Activated T-helper 1 cell treated with anti-CD3 and anti-CD28 coated beads, Interleukin-12 subunit alpha, Interleukin-12 subunit beta, Interleukin-2, Interleukin-4 antibody, amounts not matched to agents 30 ng/mL and 10 ng/mL and 1 ng/mL, durations not matched to agents 14 hours and 24 hours and 36 hours (primary cell): ENCODE data around the gene TYSND1. TPM values are rescaled to one million over a fixed set of nuclear protein-coding genes. Genes with fewer than 3 reads are reported as not detected.
"Not testable (repeated sequence)": the region's sequence is repeated elsewhere in the genome, so short reads cannot be mapped to it uniquely, and the experiment has no call there.

Source experiments
- DNase-seq: peaks from one replicate; pipeline ENCODE4 v3.0.0; 2021; ENCODE audit warnings: low spot score
- H3K27ac Mint-ChIP-seq: one replicate; pipeline ENCODE4 v1.8.0; 2021; ENCODE audit warnings: mild to moderate bottlenecking, mixed read lengths
- H3K27me3 Mint-ChIP-seq: one replicate; pipeline ENCODE4 v1.8.0; 2022; ENCODE audit warnings: mild to moderate bottlenecking, moderate library complexity, mixed read lengths; ENCODE audit not compliant: insufficient read depth
- H3K36me3 Mint-ChIP-seq: one replicate; pipeline ENCODE4 v1.8.0; 2021; ENCODE audit warnings: low read depth, mixed read lengths
- H3K4me1 Mint-ChIP-seq: one replicate; pipeline ENCODE4 v1.8.0; 2021; ENCODE audit warnings: low read depth, mixed read lengths
- H3K4me3 Mint-ChIP-seq: one replicate; pipeline ENCODE4 v1.8.0; 2021; ENCODE audit warnings: mild to moderate bottlenecking, moderate library complexity, mixed read lengths
- H3K9me3 Mint-ChIP-seq: one replicate; pipeline ENCODE4 v1.8.0; 2021; ENCODE audit warnings: mixed read lengths
- intact Hi-C: fragments of 100-400 bp; cut with micrococcal nuclease; formaldehyde crosslinking; loops from one replicate; pipeline ENCODE4 v1.15.1; 2024
- total RNA-seq: library from RNA; stranded (reverse); gene quantifications from 2 replicates; pipeline ENCODE4 v1.2.3, GENCODE V29; 2022

Gene TYSND1
- total RNA-seq, 1 donor from 2014 or later = 12.7 TPM

DNA sequence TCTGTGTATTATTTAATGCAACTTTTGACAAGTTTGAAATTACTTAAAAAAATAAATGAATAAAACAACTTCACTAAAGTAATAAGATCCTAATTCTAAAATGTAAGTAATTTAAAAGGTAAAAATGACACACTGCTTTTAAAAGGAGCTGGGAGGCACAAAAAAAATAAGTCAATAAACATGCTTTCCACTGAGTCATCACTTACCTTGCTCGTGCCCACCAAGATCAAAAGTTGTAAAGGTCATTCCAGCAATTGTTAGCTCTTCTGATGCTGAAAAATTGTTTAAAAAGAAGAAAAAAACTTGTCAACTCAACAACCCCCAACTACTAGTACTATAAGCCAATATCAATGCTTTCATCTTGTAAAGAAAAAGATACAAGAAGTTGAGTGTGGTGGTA, 14.3 kb upstream of the TYSND1 start:
- no peaks in the 10 kb centered on the region for H3K27me3 Mint-ChIP-seq
- no peak overlapping the region for H3K4me3 Mint-ChIP-seq
- H3K4me1 Mint-ChIP-seq = peaks cover 56% of the 10 kb centered on the region
- intact Hi-C loops = loop anchor here (5.0 kb wide), 3 partner anchors 37 to 1073 kb away; partner anchors contain the start of gene SRGN
- DNase-seq = no peak
- peaks cover 57% of the 10 kb centered on the region for H3K36me3 Mint-ChIP-seq
- H3K27ac Mint-ChIP-seq = no peak overlapping the region
- H3K9me3 Mint-ChIP-seq = no peaks in the 10 kb centered on the region

DNA sequence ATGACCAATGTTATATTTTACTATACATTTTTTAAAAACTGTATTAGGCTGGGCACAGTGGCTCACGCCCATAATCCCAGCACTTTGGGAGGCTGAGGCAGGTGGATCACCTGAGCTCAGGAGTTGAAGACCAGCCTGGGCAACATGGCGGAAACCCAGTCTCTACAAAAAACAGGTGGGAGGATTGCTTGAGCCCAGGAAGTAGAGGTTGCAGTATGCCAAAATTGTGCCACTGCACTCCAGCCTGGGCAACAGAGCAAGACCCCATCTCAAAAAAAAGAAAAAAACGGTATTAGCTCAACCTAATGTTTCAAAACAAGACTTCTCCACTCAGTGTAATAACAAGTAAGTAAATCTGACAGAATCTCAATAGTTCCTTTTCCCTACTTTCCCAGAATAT, 12.9 kb upstream of the TYSND1 start:
- DNase-seq, H3K9me3 Mint-ChIP-seq, H3K27me3 Mint-ChIP-seq, H3K27ac Mint-ChIP-seq, H3K4me3 Mint-ChIP-seq, intact Hi-C loops: not testable (repeated sequence)
- Mint-ChIP-seq H3K36me3 (peaks cover 65% of the 10 kb centered on the region), H3K4me1 (peaks cover 54% of the 10 kb centered on the region)

DNA sequence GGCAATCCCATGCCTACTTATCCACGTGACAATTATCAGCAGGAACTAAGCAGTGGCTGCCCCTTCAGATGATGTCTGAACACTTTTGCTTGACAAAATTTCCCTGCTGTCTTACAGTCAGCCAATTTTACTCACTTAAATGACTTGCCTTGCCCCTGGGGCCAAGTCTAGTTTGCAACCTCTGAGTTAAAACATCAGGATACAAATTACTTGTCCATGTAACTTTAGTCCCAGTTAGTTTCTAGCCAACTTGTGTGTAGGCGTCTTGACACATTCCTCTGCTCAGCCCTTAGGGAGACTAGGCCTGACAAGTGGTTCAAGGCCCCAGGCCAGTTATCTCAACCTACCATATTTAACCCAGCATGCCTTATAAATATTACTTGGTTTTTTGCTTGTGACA, 11.6 kb upstream of the TYSND1 start:
- H3K4me3 Mint-ChIP-seq = no peak overlapping the region
- H3K27ac Mint-ChIP-seq = no peak overlapping the region
- H3K36me3 Mint-ChIP-seq = peaks cover 65% of the 10 kb centered on the region
- H3K27me3 Mint-ChIP-seq = no peaks in the 10 kb centered on the region
- intact Hi-C loops = no loop called here
- H3K9me3 Mint-ChIP-seq = no peaks in the 10 kb centered on the region
- no peak for DNase-seq
- peaks cover 42% of the 10 kb centered on the region for H3K4me1 Mint-ChIP-seq

DNA sequence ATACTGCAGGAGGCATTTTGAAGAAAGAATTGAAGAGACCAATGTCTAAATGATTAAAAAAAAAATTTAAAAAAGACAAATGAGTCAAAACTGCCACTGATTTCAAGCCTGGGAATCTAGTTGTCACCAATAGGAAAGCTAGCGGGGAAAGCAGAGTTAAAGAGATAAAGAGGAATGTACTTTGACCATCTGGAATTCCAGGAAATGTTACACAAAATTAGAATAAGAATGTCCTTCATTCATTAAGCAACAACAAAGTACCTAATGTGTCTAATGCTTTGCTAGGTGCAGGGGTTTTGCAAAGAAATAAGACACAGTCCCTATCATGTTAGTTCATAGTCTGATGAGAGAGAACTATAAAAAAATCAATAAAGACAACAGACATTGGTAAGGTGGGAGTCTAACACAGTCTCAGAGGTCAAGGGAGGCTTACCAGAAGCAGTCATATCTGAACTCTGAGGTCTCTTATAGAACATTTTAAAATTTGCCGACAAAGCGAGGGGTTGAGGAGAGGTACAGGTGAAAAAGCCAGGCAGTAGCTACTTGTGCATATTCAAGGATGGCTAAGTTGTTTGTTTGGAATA, 8.8 kb upstream of the TYSND1 start:
- Mint-ChIP-seq H3K4me1 (peaks cover 14% of the 10 kb centered on the region), H3K27me3 (no peaks in the 10 kb centered on the region), H3K4me3 (no peak overlapping the region), H3K27ac (no peak overlapping the region), H3K36me3 (peaks cover 62% of the 10 kb centered on the region), H3K9me3 (no peaks in the 10 kb centered on the region)
- DNase-seq = no peak
- intact Hi-C loops = no loop called here

DNA sequence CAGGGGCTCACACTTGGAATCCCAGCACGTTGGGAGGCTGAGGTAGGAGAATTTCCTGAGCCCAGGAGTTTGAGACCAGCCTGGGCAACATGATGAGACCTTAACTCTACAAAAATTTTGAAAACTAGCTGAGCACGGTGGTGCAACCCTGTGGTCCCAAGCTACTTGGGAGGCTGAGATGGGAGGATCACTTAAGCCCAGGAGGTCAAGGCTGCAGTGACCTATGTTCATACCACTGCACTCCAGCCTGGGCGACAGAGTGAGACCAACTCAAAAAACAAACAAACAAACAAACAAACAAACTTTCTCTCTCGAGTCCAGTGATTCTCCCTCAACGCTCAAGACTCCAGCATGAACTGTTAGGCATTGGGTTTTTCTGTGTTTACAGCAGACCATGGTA, 2.0 kb upstream of the TYSND1 start:
- intact Hi-C loops = loop anchor here (5.0 kb wide), 1 partner anchor 429 kb away; no protein-coding TSS in a partner anchor
- Mint-ChIP-seq H3K27me3 (no peaks in the 10 kb centered on the region), H3K36me3 (peaks cover 27% of the 10 kb centered on the region), H3K27ac (no peak overlapping the region), H3K9me3 (no peaks in the 10 kb centered on the region), H3K4me3 (no peak overlapping the region), H3K4me1 (peaks cover 8% of the 10 kb centered on the region)
- no peak for DNase-seq

DNA sequence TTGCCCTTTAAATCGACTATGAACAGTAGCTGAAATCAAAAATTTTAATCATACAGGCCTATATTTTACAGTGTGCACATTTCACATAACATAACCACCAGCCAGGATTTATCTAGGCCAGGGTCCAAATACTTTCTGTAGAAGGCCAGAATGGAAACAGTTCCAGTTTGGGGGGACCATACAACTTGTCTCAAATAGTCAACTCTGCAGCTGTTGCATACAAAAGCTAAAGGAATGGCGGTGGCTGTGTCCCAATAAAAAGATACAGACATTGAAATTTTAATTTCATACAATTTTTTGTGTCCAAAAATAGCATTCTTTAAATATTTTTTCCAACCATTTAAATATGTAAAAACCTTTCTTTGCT, 742 bp upstream of the TYSND1 start:
- no peak for DNase-seq
- H3K36me3 Mint-ChIP-seq = peaks cover 19% of the 10 kb centered on the region
- H3K27me3 Mint-ChIP-seq = no peaks in the 10 kb centered on the region
- H3K4me1 Mint-ChIP-seq = peaks cover 8% of the 10 kb centered on the region
- intact Hi-C loops = loop anchor here (2.0 to 5.0 kb wide), 3 partner anchors 54 to 430 kb away; no protein-coding TSS in a partner anchor
- H3K4me3 Mint-ChIP-seq = peak overlapping the region; percentile 80
- H3K27ac Mint-ChIP-seq = peak overlapping the region; percentile 76
- no peaks in the 10 kb centered on the region for H3K9me3 Mint-ChIP-seq

DNA sequence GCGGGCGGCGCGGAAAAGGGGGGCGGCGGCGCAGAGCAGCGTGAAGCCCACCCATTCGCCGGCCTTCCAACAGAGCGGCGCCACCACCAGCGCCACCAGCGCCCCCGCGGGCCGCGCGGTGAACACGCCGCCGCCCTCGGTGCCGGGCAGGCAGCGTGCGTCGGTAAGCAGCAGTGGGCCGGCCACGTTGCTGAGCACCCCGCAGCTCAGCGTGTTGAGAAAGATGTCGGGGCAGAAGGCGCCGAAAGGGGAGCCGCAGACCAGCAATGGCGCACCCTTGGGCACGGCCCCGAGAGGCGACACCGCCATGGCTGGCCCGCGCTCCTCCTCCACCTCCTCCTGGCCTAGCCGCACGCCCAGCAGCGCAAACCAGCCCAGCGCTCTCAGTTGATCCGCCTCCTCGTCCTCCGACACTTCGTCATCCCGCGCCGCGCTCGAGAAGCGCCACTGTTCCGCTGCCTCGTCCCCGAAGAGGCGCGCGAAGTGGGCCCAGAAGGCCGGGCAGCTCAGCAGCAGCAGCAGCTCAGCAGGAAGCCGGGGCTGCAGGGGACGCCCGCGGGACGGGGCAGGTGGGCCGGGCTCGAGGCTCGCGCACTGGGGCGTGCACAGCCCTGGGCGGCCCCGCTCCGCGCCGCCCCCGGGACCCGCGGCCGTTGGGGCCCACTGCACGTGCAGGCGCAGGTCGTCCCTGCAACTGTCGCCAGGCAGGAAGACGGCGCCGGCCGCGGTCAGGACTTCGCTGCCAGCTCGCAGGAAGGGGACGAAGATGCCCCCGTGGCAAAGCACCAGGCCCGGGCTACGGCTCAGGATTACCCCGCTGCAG, 623 bp downstream of the TYSND1 start:
- peak overlapping the region; percentile 96 for H3K27ac Mint-ChIP-seq
- peaks cover 9% of the 10 kb centered on the region for H3K36me3 Mint-ChIP-seq
- DNase-seq = peak; percentile 68
- H3K4me3 Mint-ChIP-seq = peak overlapping the region; percentile 92
- H3K9me3 Mint-ChIP-seq = no peaks in the 10 kb centered on the region
- peaks cover 8% of the 10 kb centered on the region for H3K4me1 Mint-ChIP-seq
- H3K27me3 Mint-ChIP-seq = no peaks in the 10 kb centered on the region
- intact Hi-C loops = loop anchor here (1.0 to 5.0 kb wide), 11 partner anchors 14 to 431 kb away; partner anchors contain the start of genes AIFM2, EIF4EBP2, LRRC20 and PPA1

DNA sequence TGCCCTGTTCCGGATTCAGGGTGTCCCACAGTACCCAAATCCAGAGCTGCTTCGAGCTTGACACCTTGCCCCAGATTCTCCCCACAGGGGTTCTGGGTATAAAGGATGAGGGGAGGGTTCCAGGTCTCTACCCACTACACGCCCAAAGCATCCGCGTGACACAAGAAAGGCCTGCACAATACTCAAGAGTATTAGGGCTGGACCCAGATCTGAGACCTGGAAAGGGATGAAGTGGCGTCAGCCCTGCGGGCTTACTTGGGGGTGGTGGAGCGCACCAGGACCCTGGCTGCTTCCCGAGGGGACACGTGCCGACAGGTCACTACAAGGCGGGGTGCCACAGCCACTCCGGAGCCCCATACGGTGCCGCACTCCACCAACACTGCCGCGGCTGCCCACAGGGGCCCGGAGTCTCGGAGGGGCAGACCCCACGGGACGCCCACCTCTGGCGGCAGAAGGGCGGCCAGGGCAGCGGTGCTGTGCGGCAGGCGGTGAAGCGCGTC, 1.3 kb downstream of the TYSND1 start:
- peaks cover 12% of the 10 kb centered on the region for H3K36me3 Mint-ChIP-seq
- no peaks in the 10 kb centered on the region for H3K9me3 Mint-ChIP-seq
- peak overlapping the region; percentile 92 for H3K4me3 Mint-ChIP-seq
- H3K27ac Mint-ChIP-seq = peak overlapping the region; percentile 80
- no peaks in the 10 kb centered on the region for H3K27me3 Mint-ChIP-seq
- no peak for DNase-seq
- peaks cover 8% of the 10 kb centered on the region for H3K4me1 Mint-ChIP-seq
- intact Hi-C loops = loop anchor here (5.0 kb wide), 1 partner anchor 432 kb away; no protein-coding TSS in a partner anchor

DNA sequence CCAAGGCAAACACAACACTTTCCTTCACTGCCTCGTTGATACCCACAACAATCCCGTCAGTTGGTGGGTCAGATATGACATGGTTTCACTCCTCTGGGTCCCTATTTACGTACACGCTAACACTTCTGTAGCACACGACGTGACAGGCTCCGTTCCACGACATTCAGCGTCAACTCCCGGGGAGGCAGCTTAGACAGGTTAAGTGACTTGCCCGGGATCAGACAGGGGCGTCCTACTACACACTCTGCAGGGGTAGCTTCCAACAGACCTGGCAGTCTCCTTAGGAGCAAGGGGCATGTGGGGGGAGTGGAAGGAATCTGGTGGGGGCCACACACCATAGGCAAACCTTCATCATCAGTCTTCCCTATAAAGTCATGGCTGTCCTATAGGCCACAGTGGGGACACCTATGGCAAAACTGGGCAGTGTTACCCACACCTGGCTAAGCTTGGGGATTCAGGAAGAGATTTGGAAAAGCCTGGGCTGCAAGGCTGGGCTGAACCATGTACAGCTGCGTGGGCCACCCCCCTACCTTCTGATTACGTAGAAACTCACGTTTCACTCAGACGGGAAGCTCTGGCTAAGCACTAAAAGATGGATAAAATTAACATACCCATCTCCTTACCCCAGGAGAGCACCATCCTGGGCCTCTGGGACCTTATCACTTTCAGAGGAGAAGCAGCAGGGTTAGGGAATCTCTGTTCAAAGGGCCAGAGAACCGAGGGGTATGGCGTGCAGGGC, 2.0 kb downstream of the TYSND1 start:
- H3K9me3 Mint-ChIP-seq = no peaks in the 10 kb centered on the region
- H3K36me3 Mint-ChIP-seq = peaks cover 5% of the 10 kb centered on the region
- peak overlapping the region; percentile 70 for H3K27ac Mint-ChIP-seq
- peaks cover 8% of the 10 kb centered on the region for H3K4me1 Mint-ChIP-seq
- H3K4me3 Mint-ChIP-seq = peak overlapping the region; percentile 92
- DNase-seq = no peak
- H3K27me3 Mint-ChIP-seq = no peaks in the 10 kb centered on the region
- intact Hi-C loops = loop anchor here (5.0 kb wide), 1 partner anchor 433 kb away; no protein-coding TSS in a partner anchor

DNA sequence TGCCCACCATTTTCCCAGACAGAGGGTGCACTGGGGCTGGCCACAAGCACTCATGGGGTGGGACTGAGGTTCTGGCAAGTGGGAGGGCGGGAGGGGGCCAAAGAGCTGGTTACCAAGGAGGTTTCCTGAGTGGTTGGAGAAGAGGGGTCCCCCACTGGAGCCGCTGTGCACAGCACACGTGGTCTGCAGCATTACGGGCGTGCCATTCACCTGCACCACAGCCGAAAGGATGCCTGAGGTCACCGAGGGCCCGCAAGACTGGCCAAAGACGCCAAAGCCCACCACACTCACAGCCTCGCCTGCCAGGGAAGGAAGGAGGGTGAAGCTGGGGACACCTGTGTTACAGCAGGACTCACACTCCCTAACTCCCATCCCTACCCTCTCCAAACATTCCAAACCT, 3.9 kb downstream of the TYSND1 start:
- Mint-ChIP-seq H3K9me3 (no peaks in the 10 kb centered on the region), H3K27me3 (no peaks in the 10 kb centered on the region)
- intact Hi-C loops = no loop called here

DNA sequence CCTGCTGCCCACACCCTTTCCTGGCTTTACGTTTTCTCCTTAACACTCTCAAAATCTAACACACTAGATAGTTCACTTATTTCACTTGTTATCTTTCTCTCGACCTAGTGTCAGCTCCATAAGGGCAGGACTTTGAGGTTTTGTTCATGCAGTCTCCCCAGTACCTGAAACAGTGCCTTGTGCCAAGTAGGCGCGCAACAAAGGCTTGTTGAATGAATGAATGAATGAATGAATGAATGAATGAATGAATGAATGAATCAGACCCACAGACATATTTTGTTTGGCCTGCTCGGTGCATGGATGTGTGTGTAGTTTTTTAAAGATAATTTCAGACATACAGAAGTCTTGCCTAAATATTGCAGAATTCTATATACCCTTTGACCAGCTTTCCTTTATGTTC, 6.2 kb downstream of the TYSND1 start:
- H3K27ac Mint-ChIP-seq = no peak overlapping the region
- DNase-seq = no peak
- no peaks in the 10 kb centered on the region for H3K4me1 Mint-ChIP-seq
- H3K4me3 Mint-ChIP-seq = no peak overlapping the region
- peaks cover 3% of the 10 kb centered on the region for H3K36me3 Mint-ChIP-seq
- H3K9me3 Mint-ChIP-seq = no peaks in the 10 kb centered on the region
- intact Hi-C loops = no loop called here
- peaks cover 2% of the 10 kb centered on the region for H3K27me3 Mint-ChIP-seq

More for the DNA sequence above, 3.9 kb downstream of the TYSND1 start:
- DNase-seq = no peak
- H3K4me1 Mint-ChIP-seq = peaks cover 8% of the 10 kb centered on the region
- H3K4me3 Mint-ChIP-seq = no peak overlapping the region
- peaks cover 3% of the 10 kb centered on the region for H3K36me3 Mint-ChIP-seq
- H3K27ac Mint-ChIP-seq = no peak overlapping the region

DNA sequence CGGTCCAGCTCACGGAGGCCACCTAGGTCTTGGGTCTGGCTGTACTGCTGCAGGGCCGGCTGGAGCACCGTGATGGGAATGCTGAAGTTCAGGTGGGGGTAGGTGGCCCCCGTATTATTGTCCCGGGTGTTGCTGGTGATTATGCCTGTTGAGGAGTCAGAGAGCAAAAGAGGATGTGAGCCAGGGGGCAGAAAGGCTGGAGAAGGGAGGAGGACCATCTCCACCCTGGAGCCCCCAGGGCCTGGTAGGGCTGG, 6.6 kb downstream of the TYSND1 start:
- no peaks in the 10 kb centered on the region for H3K9me3 Mint-ChIP-seq
- H3K36me3 Mint-ChIP-seq = peaks cover 4% of the 10 kb centered on the region
- H3K4me3 Mint-ChIP-seq = no peak overlapping the region
- no peak for DNase-seq
- no peaks in the 10 kb centered on the region for H3K4me1 Mint-ChIP-seq
- intact Hi-C loops = no loop called here
- no peak overlapping the region for H3K27ac Mint-ChIP-seq
- H3K27me3 Mint-ChIP-seq = peaks cover 4% of the 10 kb centered on the region
